Kidney epithelial cell (primary cell): ENCODE data around the gene ALDH7A1. TPM values are rescaled to one million over a fixed set of nuclear protein-coding genes. Genes with fewer than 3 reads are reported as not detected.
"Not testable (repeated sequence)": the region's sequence is repeated elsewhere in the genome, so short reads cannot be mapped to it uniquely, and the experiment has no call there.

Experiments
- DNase-seq: peaks from one replicate; pipeline ENCODE4 v3.0.0-alpha.2; 2010; ENCODE audit warnings: low read depth
- H3K27me3 ChIP-seq: 2 replicates; pipeline ENCODE4 v1.6.0; 2011; ENCODE audit warnings: low read length; ENCODE audit not compliant: control insufficient read depth, insufficient read depth
- H3K36me3 ChIP-seq: 2 replicates; pipeline ENCODE4 v1.5.1; 2011; ENCODE audit warnings: low read length; ENCODE audit not compliant: control insufficient read depth, insufficient read depth
- H3K4me3 ChIP-seq: 2 replicates; pipeline ENCODE4 v1.5.1; 2011; ENCODE audit warnings: low read depth, mild to moderate bottlenecking, control low read depth, low read length
- total RNA-seq: library from RNA; depleted of rRNA; stranded (reverse); fragments of >200 nt; gene quantifications from 2 replicates; pipeline ENCODE4 v1.2.3, GENCODE V29; 2015
- TF ChIP-seq, protein P1 (sequence below): IDR thresholded peaks from 2 replicates; pipeline ENCODE4 v1.5.1; 2011; ENCODE audit warnings: mild to moderate bottlenecking, moderate library complexity, low read length, control low read depth, inconsistent platforms; ENCODE audit not compliant: insufficient read depth, poor library complexity, severe bottlenecking

ALDH7A1 gene
- total RNA-seq, 1 donor from 2014 or later: 35.2 TPM

DNA sequence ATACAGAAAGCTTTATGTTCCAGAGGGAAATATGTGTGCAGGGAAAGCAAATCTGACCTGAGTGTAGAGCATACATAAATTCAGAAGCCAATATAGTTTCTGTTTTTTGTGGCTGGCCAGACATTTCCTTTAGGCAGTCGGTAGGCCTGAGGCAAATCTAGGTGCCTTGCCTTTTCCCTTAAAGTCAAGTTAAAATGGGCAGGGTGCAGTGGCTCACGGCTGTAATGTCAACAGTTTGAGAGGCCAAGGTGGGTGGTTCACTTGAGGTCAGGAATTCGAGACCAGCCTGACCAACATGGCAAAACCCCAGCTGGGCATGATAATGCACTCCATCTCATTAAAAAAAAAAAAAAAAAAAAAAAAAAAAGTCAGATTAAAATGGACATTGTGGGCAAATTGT is 36.9 kb upstream of the ALDH7A1 start:
- TF ChIP-seq, protein P1, sequence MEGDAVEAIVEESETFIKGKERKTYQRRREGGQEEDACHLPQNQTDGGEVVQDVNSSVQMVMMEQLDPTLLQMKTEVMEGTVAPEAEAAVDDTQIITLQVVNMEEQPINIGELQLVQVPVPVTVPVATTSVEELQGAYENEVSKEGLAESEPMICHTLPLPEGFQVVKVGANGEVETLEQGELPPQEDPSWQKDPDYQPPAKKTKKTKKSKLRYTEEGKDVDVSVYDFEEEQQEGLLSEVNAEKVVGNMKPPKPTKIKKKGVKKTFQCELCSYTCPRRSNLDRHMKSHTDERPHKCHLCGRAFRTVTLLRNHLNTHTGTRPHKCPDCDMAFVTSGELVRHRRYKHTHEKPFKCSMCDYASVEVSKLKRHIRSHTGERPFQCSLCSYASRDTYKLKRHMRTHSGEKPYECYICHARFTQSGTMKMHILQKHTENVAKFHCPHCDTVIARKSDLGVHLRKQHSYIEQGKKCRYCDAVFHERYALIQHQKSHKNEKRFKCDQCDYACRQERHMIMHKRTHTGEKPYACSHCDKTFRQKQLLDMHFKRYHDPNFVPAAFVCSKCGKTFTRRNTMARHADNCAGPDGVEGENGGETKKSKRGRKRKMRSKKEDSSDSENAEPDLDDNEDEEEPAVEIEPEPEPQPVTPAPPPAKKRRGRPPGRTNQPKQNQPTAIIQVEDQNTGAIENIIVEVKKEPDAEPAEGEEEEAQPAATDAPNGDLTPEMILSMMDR: no peak
- Histone ChIP-seq H3K36me3 (no peaks in the 10 kb centered on the region), H3K4me3 (no peak overlapping the region), H3K27me3 (no peaks in the 10 kb centered on the region)
- DNase-seq: no peak

DNA sequence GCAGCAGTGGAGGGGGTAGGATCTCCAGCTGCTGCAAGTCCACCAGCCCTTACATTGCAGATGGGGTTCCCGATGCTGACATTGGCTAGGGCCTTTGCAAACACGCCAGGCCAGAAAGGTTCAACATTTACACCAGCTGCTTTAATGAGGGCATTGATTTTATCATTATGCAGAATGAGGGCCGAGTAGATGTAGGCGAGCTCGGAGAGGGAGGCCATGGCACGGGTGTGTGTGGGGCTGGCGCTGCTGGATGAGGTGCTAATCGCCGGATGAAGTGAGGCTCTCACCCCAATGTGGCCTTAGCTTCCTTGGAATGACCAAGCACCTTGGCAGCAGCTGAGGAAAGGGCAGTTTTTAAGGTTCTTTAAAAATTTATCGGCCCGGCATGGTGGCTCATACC is 33.1 kb upstream of the ALDH7A1 start:
- Histone ChIP-seq H3K36me3 (peaks cover 1% of the 10 kb centered on the region), H3K4me3 (no peak overlapping the region), H3K27me3 (no peaks in the 10 kb centered on the region)
- TF ChIP-seq, protein P1: no peak
- no peak for DNase-seq

DNA sequence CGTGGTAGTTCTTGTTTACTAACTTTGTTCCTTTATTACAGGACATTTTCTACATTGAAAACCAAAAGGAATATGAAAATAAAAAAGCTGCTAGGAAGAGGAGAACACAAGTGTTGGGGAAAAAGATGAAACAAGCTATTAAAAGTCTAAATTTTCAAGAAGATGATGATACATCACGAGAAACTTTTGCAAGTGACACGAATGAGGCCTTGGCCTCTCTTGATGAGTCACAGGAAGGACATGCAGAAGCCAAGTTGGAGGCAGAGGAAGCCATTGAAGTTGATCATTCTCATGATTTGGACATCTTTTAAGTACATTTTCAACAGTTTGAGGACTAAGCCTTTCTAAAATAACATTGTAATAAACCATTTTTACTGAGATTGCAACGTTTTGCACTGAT is 29.5 kb upstream of the ALDH7A1 start:
- Histone ChIP-seq H3K36me3 (peaks cover 1% of the 10 kb centered on the region), H3K27me3 (no peaks in the 10 kb centered on the region), H3K4me3 (no peak overlapping the region)
- peak; percentile 67 for DNase-seq
- TF ChIP-seq, protein P1: no peak

DNA sequence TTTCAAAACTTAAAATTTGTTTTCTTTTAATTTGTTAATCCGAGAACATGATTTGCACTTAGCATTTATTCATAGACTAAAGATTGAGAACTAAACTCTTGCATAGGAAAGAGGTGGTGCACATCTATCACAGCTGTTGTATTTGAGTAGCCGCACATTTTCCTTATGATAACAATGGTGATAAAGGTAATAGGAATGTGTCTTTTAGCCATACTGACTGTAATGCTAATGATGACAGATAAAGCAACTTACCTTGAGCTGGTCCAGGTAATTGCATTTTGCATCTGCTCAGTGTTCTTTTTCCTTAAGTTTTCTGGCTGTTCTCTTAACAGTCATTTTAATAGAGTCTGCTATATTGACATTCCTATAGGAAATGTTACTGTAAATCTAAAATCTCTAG is 24.8 kb upstream of the ALDH7A1 start:
- Histone ChIP-seq H3K4me3 (no peak overlapping the region), H3K27me3 (no peaks in the 10 kb centered on the region), H3K36me3 (peaks cover 3% of the 10 kb centered on the region)
- no peak for DNase-seq
- TF ChIP-seq, protein P1: no peak

DNA sequence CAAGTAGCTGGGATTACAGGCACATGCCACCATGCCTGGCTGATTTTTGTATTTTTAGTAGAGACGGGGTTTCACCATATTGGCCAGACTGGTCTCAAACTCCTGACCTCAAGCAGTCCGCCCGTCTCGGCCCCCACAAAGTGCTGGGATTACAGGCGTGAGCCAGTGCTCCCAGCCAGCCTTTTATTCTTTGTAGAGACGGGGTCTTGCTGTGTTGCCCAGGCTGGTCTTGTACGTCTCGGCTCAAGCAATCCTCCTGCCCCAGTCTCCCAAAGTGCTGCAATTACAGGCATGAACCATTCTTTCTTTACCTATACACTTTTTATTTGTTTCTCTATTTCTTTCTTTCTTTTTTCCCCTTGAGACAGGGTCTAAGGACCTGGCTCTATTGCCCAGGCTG is 22.6 kb upstream of the ALDH7A1 start:
- not testable (repeated sequence) for H3K36me3 ChIP-seq, H3K27me3 ChIP-seq, H3K4me3 ChIP-seq, DNase-seq

DNA sequence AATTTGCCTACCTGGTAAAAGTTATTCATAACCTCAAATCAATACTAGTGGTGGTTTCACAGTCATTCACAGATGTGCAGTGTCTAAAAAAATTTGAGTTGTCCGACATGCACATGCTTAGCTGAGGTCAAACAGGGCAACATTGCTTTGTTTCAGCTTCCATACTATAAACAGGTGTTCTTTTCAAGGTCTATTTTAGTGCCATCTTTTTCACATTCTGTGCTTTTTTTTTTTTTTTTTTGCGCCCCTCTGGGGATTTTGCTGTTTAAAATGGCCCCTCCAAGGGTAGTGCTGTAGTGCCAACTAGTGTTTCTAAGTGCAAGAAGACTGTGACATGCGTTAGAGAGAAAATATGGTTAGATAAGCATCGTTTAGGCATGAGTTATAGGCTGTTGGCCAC is 20.3 kb upstream of the ALDH7A1 start:
- Histone ChIP-seq H3K36me3 (peaks cover 1% of the 10 kb centered on the region), H3K4me3 (no peak overlapping the region), H3K27me3 (no peaks in the 10 kb centered on the region)
- DNase-seq: no peak
- TF ChIP-seq, protein P1: no peak
